Smooth muscle cell (in vitro differentiated cells): Measurements from ENCODE around the gene RSPO3. TPM values are rescaled to one million over a fixed set of nuclear protein-coding genes. Genes with fewer than 3 reads are reported as not detected.

Experiments
- DNase-seq: peaks from one replicate; lab custom pipeline; 2025; ENCODE audit not compliant: unreplicated experiment; lab: John Stamatoyannopoulos, UW
- H2AFZ ChIP-seq: fragments of 200-600 bp; sonication (generic); 2 replicates; pipeline ENCODE4 v1.6.0; 2016; ENCODE audit warnings: antibody characterized with exemption, low read depth, mild to moderate bottlenecking
- H3F3A ChIP-seq: fragments of 200-600 bp; sonication (generic); 2 replicates; pipeline ENCODE4 v1.6.0; 2017; ENCODE audit warnings: antibody characterized with exemption, low read depth
- H3K27ac ChIP-seq: fragments of 200-600 bp; sonication (generic); 2 replicates; pipeline ENCODE4 v1.5.1; 2016; ENCODE audit warnings: low read depth, mild to moderate bottlenecking
- H3K27me3 ChIP-seq: fragments of 200-600 bp; sonication (generic); 2 replicates; pipeline ENCODE4 v1.6.1; 2016; ENCODE audit warnings: low read depth, mild to moderate bottlenecking
- H3K36me3 ChIP-seq: fragments of 200-600 bp; sonication (generic); 2 replicates; pipeline ENCODE4 v1.5.1; 2016; ENCODE audit warnings: low read depth
- H3K4me1 ChIP-seq: fragments of 200-600 bp; sonication (generic); 2 replicates; pipeline ENCODE4 v1.5.1; 2016; ENCODE audit warnings: low read depth
- H3K4me2 ChIP-seq: fragments of 200-600 bp; sonication (generic); 2 replicates; pipeline ENCODE4 v1.6.0; 2016; ENCODE audit warnings: mild to moderate bottlenecking
- H3K4me3 ChIP-seq: fragments of 200-600 bp; sonication (generic); 2 replicates; pipeline ENCODE4 v1.5.1; 2016; ENCODE audit warnings: mild to moderate bottlenecking
- H3K79me2 ChIP-seq: fragments of 200-600 bp; sonication (generic); 2 replicates; pipeline ENCODE4 v1.6.0; 2016; ENCODE audit warnings: low read depth, mild to moderate bottlenecking
- H3K9ac ChIP-seq: fragments of 200-600 bp; sonication (generic); 2 replicates; pipeline ENCODE4 v1.6.0; 2016; ENCODE audit warnings: low read depth
- H3K9me3 ChIP-seq: fragments of 200-600 bp; sonication (generic); replicated peaks from 2 replicates; pipeline ENCODE4 v1.5.1; 2016; ENCODE audit warnings: low read depth
- H4K20me1 ChIP-seq: fragments of 200-600 bp; sonication (generic); 2 replicates; pipeline ENCODE4 v1.6.0; 2016; ENCODE audit warnings: low read depth
- CTCF ChIP-seq: fragments of 200-600 bp; sonication (generic); IDR thresholded peaks from 2 replicates; pipeline ENCODE4 v1.5.1; 2017; ENCODE audit warnings: borderline replicate concordance, mild to moderate bottlenecking, antibody characterized with exemption; ENCODE audit not compliant: insufficient read depth, poor library complexity, severe bottlenecking
- WGBS: methylation state at CpG from one replicate; pipeline ENCODE4 v1.1.7; 2016; ENCODE audit warnings: low lambda C conversion rate; 5-methylcytosine and 5-hydroxymethylcytosine counted together
- polyA plus RNA-seq: library from polyadenylated mRNA; unstranded; fragments of >200 nt; fragmentation: Nextera tagmentation; extraction: Ambion mirVana; gene quantifications from 2 replicates; pipeline ENCODE4 v1.2.1, GENCODE V29; 2016
- total RNA-seq: library from RNA; depleted of rRNA; stranded (reverse); fragments of >200 nt; gene quantifications from 2 replicates; pipeline ENCODE4 v1.2.3, GENCODE V29; 2014

RSPO3 gene
- total and polyA plus RNA-seq, 2 experiments from 2014 or later: 28.8 to 70.1 TPM

- Histone ChIP-seq H3K4me3 (no peak overlapping the region), H3F3A (no peaks in the 10 kb centered on the region), H3K4me1 (no peaks in the 10 kb centered on the region), H3K9ac (no peak overlapping the region), H3K36me3 (no peaks in the 10 kb centered on the region), H3K27me3 (peaks cover 9% of the 10 kb centered on the region), H2AFZ (no peak overlapping the region), H3K27ac (no peak overlapping the region), H3K79me2 (no peaks in the 10 kb centered on the region), H3K4me2 (no peak overlapping the region), H4K20me1 (no peaks in the 10 kb centered on the region), H3K9me3 (no peaks in the 10 kb centered on the region)
- no peak for TF ChIP-seq CTCF
- DNase-seq: no peak
- 96% methylated on average over 1 of the region's 1 CpG for WGBS
Observed at GRCh38 chr6:127215931-127216330, 97.5 kb downstream of the RSPO3 start.

- TF ChIP-seq CTCF: no peak
- no peak overlapping the region for H2AFZ ChIP-seq
- WGBS: 57% methylated on average over 2 of the region's 2 CpGs
Observed at GRCh38 chr6:127216810-127217789, 98.6 kb downstream of the RSPO3 start.

GRCh38 chr6:127219869-127220268, 101.4 kb downstream of the RSPO3 start:
- H2AFZ ChIP-seq: no peak overlapping the region
- no peaks in the 10 kb centered on the region for H3K79me2 ChIP-seq
- H3K9ac ChIP-seq: no peak overlapping the region
- 87% methylated on average over 1 of the region's 1 CpG for WGBS
- peaks cover 9% of the 10 kb centered on the region for H3K27me3 ChIP-seq
- no peaks in the 10 kb centered on the region for H3F3A ChIP-seq
- DNase-seq: no peak
- H3K4me3 ChIP-seq: no peak overlapping the region
- H3K9me3 ChIP-seq: no peaks in the 10 kb centered on the region
- H3K27ac ChIP-seq: no peak overlapping the region
- no peaks in the 10 kb centered on the region for H4K20me1 ChIP-seq
- H3K4me1 ChIP-seq: no peaks in the 10 kb centered on the region
- TF ChIP-seq CTCF: no peak
- H3K36me3 ChIP-seq: no peaks in the 10 kb centered on the region
- H3K4me2 ChIP-seq: no peak overlapping the region

More at GRCh38 chr6:127216810-127217789, 98.6 kb downstream of the RSPO3 start:
- Histone ChIP-seq H4K20me1 (no peaks in the 10 kb centered on the region), H3K4me2 (no peak overlapping the region), H3K27ac (no peak overlapping the region), H3K9ac (no peak overlapping the region), H3K36me3 (no peaks in the 10 kb centered on the region), H3K4me1 (no peaks in the 10 kb centered on the region), H3K4me3 (no peak overlapping the region), H3K79me2 (no peaks in the 10 kb centered on the region), H3K27me3 (peaks cover 9% of the 10 kb centered on the region), H3K9me3 (no peaks in the 10 kb centered on the region), H3F3A (no peaks in the 10 kb centered on the region)
- DNase-seq: no peak
